Endothelial cell (in vitro differentiated cells): ENCODE measurements around the gene RECQL5. TPM values are rescaled to one million over a fixed set of nuclear protein-coding genes. Genes with fewer than 3 reads are reported as not detected.

Source experiments
- DNase-seq: peaks from one replicate; pipeline ENCODE4 v3.0.0; 2021; ENCODE audit warnings: low spot score
- H3K27ac Mint-ChIP-seq: one replicate; pipeline ENCODE4 v1.8.0; 2021; ENCODE audit warnings: mixed read lengths, inconsistent platforms; ENCODE audit not compliant: unreplicated experiment
- H3K27me3 Mint-ChIP-seq: one replicate; pipeline ENCODE4 v1.8.0; 2021; ENCODE audit warnings: mild to moderate bottlenecking, moderate library complexity, mixed read lengths, inconsistent platforms; ENCODE audit not compliant: unreplicated experiment
- H3K36me3 Mint-ChIP-seq: one replicate; pipeline ENCODE4 v1.8.0; 2021; ENCODE audit warnings: mild to moderate bottlenecking, low read depth, mixed read lengths, inconsistent platforms; ENCODE audit not compliant: unreplicated experiment
- H3K4me1 Mint-ChIP-seq: one replicate; pipeline ENCODE4 v1.8.0; 2021; ENCODE audit warnings: mild to moderate bottlenecking, mixed read lengths, inconsistent platforms; ENCODE audit not compliant: unreplicated experiment
- H3K4me3 Mint-ChIP-seq: one replicate; pipeline ENCODE4 v1.8.0; 2021; ENCODE audit warnings: mild to moderate bottlenecking, mixed read lengths, inconsistent platforms; ENCODE audit not compliant: unreplicated experiment
- H3K9me3 Mint-ChIP-seq: one replicate; pipeline ENCODE4 v1.8.0; 2021; ENCODE audit warnings: mixed read lengths, inconsistent platforms; ENCODE audit not compliant: unreplicated experiment
- total RNA-seq: library from RNA; stranded (reverse); fragmentation: NEBNext Ultra II Directional; extraction: Animal tissue kit (Norgen Biotek cat#: 25700); gene quantifications from one replicate; pipeline ENCODE4 v1.2.1, GENCODE V29; 2021; ENCODE audit not compliant: unreplicated experiment
- TF ChIP-seq, protein P1 (sequence below): fragments of 200-600 bp; sonication (generic); IDR thresholded peaks from one replicate; pipeline ENCODE4 v1.5.0; 2021; ENCODE audit warnings: antibody characterized with exemption; ENCODE audit not compliant: unreplicated experiment

Gene RECQL5
- total RNA-seq, 1 donor from 2014 or later, result 40.2 TPM

DNA sequence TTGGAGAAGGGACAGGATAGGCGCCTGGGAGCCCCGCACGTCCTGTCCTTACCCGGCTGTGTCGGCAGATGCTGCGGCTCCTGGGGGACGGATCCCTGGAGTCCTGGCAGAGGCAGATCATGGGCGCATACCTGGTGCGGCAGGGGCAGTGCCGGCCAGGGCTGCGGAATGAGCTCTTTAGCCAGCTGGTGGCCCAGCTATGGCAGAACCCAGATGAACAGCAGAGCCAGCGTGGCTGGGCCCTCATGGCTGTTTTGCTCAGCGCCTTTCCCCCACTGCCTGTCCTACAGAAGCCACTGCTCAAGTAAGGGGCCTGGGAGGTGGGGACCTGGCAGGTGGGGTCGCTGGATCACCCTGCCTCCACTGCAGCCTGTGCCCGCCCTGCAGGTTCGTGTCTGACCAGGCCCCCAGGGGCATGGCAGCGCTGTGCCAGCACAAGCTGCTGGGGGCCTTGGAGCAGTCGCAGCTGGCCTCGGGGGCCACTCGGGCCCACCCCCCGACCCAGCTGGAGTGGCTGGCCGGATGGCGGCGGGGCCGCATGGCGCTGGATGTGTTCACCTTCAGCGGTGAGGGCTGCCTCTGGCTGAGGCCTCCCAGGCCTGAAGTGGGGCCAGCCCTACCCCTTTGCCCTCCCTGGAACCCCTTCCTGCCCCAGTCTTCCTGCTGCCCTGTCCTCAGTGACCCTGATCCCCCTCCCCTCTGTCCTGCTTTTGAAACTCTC is 53.9 kb downstream of the RECQL5 start:
- H3K4me3 Mint-ChIP-seq, result no peak overlapping the region
- H3K9me3 Mint-ChIP-seq, result no peaks in the 10 kb centered on the region
- TF ChIP-seq, protein P1, sequence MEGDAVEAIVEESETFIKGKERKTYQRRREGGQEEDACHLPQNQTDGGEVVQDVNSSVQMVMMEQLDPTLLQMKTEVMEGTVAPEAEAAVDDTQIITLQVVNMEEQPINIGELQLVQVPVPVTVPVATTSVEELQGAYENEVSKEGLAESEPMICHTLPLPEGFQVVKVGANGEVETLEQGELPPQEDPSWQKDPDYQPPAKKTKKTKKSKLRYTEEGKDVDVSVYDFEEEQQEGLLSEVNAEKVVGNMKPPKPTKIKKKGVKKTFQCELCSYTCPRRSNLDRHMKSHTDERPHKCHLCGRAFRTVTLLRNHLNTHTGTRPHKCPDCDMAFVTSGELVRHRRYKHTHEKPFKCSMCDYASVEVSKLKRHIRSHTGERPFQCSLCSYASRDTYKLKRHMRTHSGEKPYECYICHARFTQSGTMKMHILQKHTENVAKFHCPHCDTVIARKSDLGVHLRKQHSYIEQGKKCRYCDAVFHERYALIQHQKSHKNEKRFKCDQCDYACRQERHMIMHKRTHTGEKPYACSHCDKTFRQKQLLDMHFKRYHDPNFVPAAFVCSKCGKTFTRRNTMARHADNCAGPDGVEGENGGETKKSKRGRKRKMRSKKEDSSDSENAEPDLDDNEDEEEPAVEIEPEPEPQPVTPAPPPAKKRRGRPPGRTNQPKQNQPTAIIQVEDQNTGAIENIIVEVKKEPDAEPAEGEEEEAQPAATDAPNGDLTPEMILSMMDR, result no peak
- DNase-seq, result no peak
- peaks cover 4% of the 10 kb centered on the region for H3K27me3 Mint-ChIP-seq
- H3K4me1 Mint-ChIP-seq, result no peaks in the 10 kb centered on the region
- peaks cover 12% of the 10 kb centered on the region for H3K36me3 Mint-ChIP-seq
- no peak overlapping the region for H3K27ac Mint-ChIP-seq

- Mint-ChIP-seq H3K4me1 (no peaks in the 10 kb centered on the region), H3K36me3 (peaks cover 9% of the 10 kb centered on the region), H3K4me3 (no peak overlapping the region), H3K27me3 (peaks cover under 1% of the 10 kb centered on the region), H3K9me3 (no peaks in the 10 kb centered on the region), H3K27ac (peak overlapping the region; percentile 51)
- TF ChIP-seq, protein P1, result no peak
- DNase-seq, result no peak
These were observed 55.0 kb downstream of the RECQL5 start for GRCh38 chr17:75611851-75612429.

GRCh38 chr17:75610103-75610984 is 56.6 kb downstream of the RECQL5 start:
- TF ChIP-seq, protein P1, result no peak
- Mint-ChIP-seq H3K4me1 (no peaks in the 10 kb centered on the region), H3K36me3 (peaks cover 9% of the 10 kb centered on the region), H3K4me3 (no peak overlapping the region), H3K9me3 (no peaks in the 10 kb centered on the region), H3K27me3 (peaks cover 2% of the 10 kb centered on the region), H3K27ac (no peak overlapping the region)
- DNase-seq, result no peak

- peaks cover 2% of the 10 kb centered on the region for H3K27me3 Mint-ChIP-seq
- H3K36me3 Mint-ChIP-seq, result peaks cover 9% of the 10 kb centered on the region
- no peak for DNase-seq
- no peaks in the 10 kb centered on the region for H3K4me1 Mint-ChIP-seq
- no peaks in the 10 kb centered on the region for H3K9me3 Mint-ChIP-seq
- no peak overlapping the region for H3K27ac Mint-ChIP-seq
- TF ChIP-seq, protein P1, result no peak
- no peak overlapping the region for H3K4me3 Mint-ChIP-seq
These were observed 59.9 kb downstream of the RECQL5 start for GRCh38 chr17:75607086-75607485.
